Thoracic aorta (tissue), 2 donors: ENCODE results near the gene CD151. TPM values are rescaled to one million over a fixed set of nuclear protein-coding genes. Genes with fewer than 3 reads are reported as not detected.

Experiments used
- ATAC-seq: fragments of 150-250 bp; one replicate; pipeline ENCODE4 v1.8.0; 2017; ENCODE audit warnings: low read depth; ENCODE audit not compliant: insufficient number of reproducible peaks, low FRiP score
- DNase-seq: peaks from one replicate; pipeline ENCODE4 v3.0.0-alpha.2; 2020; ENCODE audit warnings: low spot score
- H3K27ac ChIP-seq, 2 donors: fragments of 200-600 bp; sonication (generic); 1 replicate in 1 of 2; 2 replicates in 1 of 2; pipeline ENCODE4 v1.5.1; 2016; ENCODE audit warnings: mild to moderate bottlenecking in 2 of 2, moderate library complexity in 2 of 2
- H3K27me3 ChIP-seq: fragments of 200-600 bp; sonication (generic); replicated peaks from 2 replicates; pipeline ENCODE4 v1.6.0; 2016; ENCODE audit warnings: mild to moderate bottlenecking; ENCODE audit not compliant: insufficient read depth
- H3K36me3 ChIP-seq: fragments of 200-600 bp; sonication (generic); one replicate; pipeline ENCODE4 v1.5.1; 2016
- H3K4me1 ChIP-seq, 2 donors: fragments of 200-600 bp; sonication (generic); 1 replicate in 1 of 2; 2 replicates in 1 of 2; pipeline versions ENCODE4 v1.5.1 to v1.6.0; 2016; ENCODE audit warnings: low read depth in 2 of 2, mild to moderate bottlenecking in 1 of 2; ENCODE audit not compliant: control insufficient read depth in 1 of 2
- H3K4me3 ChIP-seq: fragments of 200-600 bp; sonication (generic); 2 replicates; pipeline ENCODE4 v1.5.1; 2016; ENCODE audit warnings: mild to moderate bottlenecking
- H3K9me3 ChIP-seq: fragments of 200-600 bp; sonication (generic); 2 replicates; pipeline ENCODE4 v1.5.1; 2016
- total RNA-seq, 2 donors: library from RNA; depleted of rRNA; stranded (reverse); fragments of >200 nt; gene quantifications; one replicate each; pipeline versions ENCODE4 v1.1.0 to v1.2.3, GENCODE V29; 2016
- TF ChIP-seq, protein P1 (sequence below): fragments of 200-600 bp; sonication (generic); IDR thresholded peaks from one replicate; pipeline ENCODE4 v1.5.1; 2019; ENCODE audit warnings: antibody characterized with exemption

The CD151 gene
- total RNA-seq, 2 donors from 2014 or later: 532 to 1,455 TPM

DNA sequence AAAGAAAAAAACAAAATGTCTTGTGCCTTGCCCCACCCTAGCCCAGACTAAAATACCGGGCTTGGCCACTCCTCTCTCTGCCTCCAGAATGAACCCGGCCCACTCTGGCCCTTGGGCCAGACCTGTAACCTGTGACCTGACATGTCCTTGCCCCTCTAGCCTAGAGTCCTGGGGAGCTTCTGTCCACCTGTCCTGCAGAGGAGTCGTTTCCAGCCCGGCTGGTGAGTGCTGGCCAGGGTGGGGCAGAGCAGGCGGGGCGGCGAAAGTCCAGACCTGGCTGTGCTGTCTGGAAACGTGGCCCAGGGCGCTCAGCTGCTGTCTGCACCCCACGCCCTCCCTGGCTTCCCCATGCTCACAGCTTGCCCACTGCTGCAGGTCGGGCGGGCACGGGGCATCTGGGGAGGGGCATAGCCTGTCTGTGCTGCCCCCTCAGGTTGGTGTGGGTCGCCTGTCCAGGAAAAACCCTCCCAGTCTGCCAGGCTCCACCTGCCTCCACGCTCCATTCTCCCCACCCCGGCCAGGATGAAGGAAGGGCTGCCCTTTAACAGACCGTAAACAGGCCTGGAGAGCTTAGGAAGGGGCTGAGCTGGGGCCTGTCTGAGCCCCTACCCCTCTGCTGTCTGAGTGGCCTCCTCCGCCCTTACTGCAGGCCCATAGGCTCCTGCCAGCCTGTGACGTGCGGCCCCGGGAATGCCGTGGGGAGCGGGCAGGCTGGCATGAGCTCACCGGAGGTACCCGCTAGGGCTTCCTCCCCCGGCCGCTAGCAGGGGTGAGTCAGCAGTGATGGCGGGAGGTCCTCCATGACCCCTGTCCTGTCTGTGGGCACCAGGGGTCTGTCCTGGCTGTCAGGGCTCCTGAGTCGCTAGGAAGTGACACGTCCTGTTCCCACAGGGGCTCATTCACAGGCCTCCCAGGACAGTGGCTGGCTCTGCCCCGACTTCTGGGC lies 1.9 kb downstream of the CD151 start:
- Histone ChIP-seq H3K4me1 (peaks cover 32 to 60% of the 10 kb centered on the region in 2 donors), H3K4me3 (peak overlapping the region; percentile 94), H3K27ac (peak overlapping the region; percentile 97 to 99), H3K36me3 (peaks cover 30% of the 10 kb centered on the region), H3K9me3 (no peaks in the 10 kb centered on the region), H3K27me3 (no peaks in the 10 kb centered on the region)
- TF ChIP-seq, protein P1, sequence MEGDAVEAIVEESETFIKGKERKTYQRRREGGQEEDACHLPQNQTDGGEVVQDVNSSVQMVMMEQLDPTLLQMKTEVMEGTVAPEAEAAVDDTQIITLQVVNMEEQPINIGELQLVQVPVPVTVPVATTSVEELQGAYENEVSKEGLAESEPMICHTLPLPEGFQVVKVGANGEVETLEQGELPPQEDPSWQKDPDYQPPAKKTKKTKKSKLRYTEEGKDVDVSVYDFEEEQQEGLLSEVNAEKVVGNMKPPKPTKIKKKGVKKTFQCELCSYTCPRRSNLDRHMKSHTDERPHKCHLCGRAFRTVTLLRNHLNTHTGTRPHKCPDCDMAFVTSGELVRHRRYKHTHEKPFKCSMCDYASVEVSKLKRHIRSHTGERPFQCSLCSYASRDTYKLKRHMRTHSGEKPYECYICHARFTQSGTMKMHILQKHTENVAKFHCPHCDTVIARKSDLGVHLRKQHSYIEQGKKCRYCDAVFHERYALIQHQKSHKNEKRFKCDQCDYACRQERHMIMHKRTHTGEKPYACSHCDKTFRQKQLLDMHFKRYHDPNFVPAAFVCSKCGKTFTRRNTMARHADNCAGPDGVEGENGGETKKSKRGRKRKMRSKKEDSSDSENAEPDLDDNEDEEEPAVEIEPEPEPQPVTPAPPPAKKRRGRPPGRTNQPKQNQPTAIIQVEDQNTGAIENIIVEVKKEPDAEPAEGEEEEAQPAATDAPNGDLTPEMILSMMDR: no peak
- peak; percentile 62 for DNase-seq
- peak; percentile 24 for ATAC-seq

DNA sequence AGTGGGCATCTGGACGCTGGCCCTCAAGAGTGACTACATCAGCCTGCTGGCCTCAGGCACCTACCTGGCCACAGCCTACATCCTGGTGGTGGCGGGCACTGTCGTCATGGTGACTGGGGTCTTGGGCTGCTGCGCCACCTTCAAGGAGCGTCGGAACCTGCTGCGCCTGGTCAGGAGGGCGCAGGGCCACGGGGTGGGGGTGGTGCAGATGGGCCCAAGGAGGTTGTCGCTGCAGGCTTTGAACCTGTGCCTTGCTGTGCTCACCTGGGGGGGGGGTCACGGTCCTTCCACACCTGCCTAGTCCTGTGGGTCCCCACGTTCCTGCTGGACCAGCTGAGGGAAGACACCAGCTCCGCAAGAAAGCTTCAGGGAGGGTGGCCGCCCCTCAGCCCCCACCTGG lies 3.5 kb downstream of the CD151 start:
- H3K27ac ChIP-seq: peak overlapping the region in 1 of 2 donors; percentile 99
- ATAC-seq (no peak), DNase-seq (no peak)
- no peak overlapping the region for H3K4me3 ChIP-seq
- H3K4me1 ChIP-seq: peaks cover 28 to 58% of the 10 kb centered on the region in 2 donors
- no peaks in the 10 kb centered on the region for H3K27me3 ChIP-seq
- H3K36me3 ChIP-seq: peaks cover 36% of the 10 kb centered on the region
- no peaks in the 10 kb centered on the region for H3K9me3 ChIP-seq
- TF ChIP-seq, protein P1: no peak

DNA sequence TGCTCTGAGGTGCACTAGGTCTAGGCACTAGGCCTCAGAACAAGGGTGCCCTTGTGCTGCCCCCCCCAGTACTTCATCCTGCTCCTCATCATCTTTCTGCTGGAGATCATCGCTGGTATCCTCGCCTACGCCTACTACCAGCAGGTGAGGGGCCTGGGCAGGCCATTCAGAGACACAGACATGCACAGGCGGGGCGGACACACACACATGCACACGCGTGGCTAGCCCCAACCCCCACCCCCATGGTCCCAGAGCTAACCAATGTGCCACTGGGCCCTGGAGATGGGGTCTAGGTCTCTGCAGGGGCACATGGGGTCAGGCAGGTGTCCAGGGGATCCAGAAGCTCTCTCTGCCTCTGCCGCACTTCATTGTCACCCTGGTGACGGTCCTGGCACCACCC lies 3.9 kb downstream of the CD151 start:
- ATAC-seq: no peak
- Histone ChIP-seq H3K4me1 (peaks cover 30 to 59% of the 10 kb centered on the region in 2 donors), H3K27me3 (no peaks in the 10 kb centered on the region), H3K27ac (peak overlapping the region in 1 of 2 donors; percentile 99), H3K36me3 (peaks cover 36% of the 10 kb centered on the region), H3K4me3 (no peak overlapping the region), H3K9me3 (no peaks in the 10 kb centered on the region)
- TF ChIP-seq, protein P1: no peak
- no peak for DNase-seq

DNA sequence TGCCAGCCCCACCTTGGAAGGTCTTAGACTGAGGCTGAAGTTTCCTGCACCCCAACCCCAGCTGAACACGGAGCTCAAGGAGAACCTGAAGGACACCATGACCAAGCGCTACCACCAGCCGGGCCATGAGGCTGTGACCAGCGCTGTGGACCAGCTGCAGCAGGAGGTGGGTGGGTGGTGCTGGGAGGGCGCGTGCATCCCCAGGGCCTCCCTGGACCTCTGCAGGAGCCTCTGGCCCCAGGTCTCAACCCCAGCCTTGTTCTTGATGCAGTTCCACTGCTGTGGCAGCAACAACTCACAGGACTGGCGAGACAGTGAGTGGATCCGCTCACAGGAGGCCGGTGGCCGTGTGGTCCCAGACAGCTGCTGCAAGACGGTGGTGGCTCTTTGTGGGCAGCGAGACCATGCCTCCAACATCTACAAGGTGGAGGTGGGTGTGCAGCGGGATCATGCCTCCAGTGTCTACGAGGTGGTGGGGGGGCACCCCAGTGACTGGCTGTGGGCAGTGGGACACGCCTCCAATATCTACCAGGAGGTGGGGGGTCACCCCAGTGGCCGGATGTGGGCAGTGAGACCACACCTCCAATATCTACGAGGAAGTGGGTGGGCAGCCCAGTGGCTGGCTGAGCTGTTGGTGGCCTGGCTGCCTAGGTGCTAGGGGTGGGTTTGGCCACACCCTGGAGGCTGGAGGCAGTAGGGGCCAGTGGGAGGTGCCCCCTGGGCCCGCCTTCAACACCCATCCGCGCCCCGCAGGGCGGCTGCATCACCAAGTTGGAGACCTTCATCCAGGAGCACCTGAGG lies 4.6 kb downstream of the CD151 start:
- DNase-seq (no peak), ATAC-seq (no peak)
- H3K4me1 ChIP-seq: peaks cover 25 to 52% of the 10 kb centered on the region in 2 donors
- no peaks in the 10 kb centered on the region for H3K27me3 ChIP-seq
- H3K36me3 ChIP-seq: peaks cover 36% of the 10 kb centered on the region
- TF ChIP-seq, protein P1: no peak
- peak overlapping the region in 1 of 2 donors; percentile 99 for H3K27ac ChIP-seq
- no peaks in the 10 kb centered on the region for H3K9me3 ChIP-seq
- H3K4me3 ChIP-seq: no peak overlapping the region

DNA sequence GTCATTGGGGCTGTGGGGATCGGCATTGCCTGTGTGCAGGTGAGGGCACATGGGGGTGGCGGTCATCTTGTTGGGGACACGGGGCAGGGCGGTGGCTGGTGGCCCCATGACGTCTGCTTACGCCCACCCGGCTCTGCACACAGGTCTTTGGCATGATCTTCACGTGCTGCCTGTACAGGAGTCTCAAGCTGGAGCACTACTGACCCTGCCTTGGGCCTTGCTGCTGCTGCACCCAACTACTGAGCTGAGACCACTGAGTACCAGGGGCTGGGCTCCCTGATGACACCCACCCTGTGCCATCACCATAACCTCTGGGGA lies 5.2 kb downstream of the CD151 start:
- Histone ChIP-seq H3K4me3 (no peak overlapping the region), H3K27me3 (no peaks in the 10 kb centered on the region), H3K4me1 (peaks cover 23 to 50% of the 10 kb centered on the region in 2 donors), H3K36me3 (peaks cover 36% of the 10 kb centered on the region), H3K9me3 (no peaks in the 10 kb centered on the region), H3K27ac (no peak overlapping the region)
- DNase-seq (no peak), ATAC-seq (no peak)
- TF ChIP-seq, protein P1: no peak
